Duodenal mucosa (tissue), 2 donors: Measurements from ENCODE around the gene NFIX.
A peak's percentile ranks its signal among the peaks of the same experiment; 100 is the strongest.

Source experiments
- H3K27ac ChIP-seq: one replicate; pipeline ENCODE4 v1.7.0; 2013; ENCODE audit warnings: low read depth, low read length
- H3K27me3 ChIP-seq, 2 donors: one replicate each; pipeline ENCODE4 v1.7.0; 2013; ENCODE audit warnings: low read length in 2 of 2, control low read depth in 1 of 2; ENCODE audit not compliant: insufficient read depth in 2 of 2, control insufficient read depth in 1 of 2
- H3K36me3 ChIP-seq, 2 donors: one replicate each; pipeline ENCODE4 v1.7.0; 2013; ENCODE audit warnings: low read length in 2 of 2, control low read depth in 1 of 2; ENCODE audit not compliant: insufficient read depth in 2 of 2, control insufficient read depth in 1 of 2
- H3K4me1 ChIP-seq, 2 donors: one replicate each; pipeline ENCODE4 v1.7.0; 2013; ENCODE audit warnings: low read length in 2 of 2, control low read depth in 1 of 2; ENCODE audit not compliant: insufficient read depth in 2 of 2, control insufficient read depth in 1 of 2
- H3K4me3 ChIP-seq, 2 donors: one replicate each; pipeline ENCODE4 v1.7.0; 2013; ENCODE audit warnings: low read length in 2 of 2, low read depth in 1 of 2
- H3K9ac ChIP-seq, 2 donors: one replicate each; pipeline ENCODE4 v1.7.0; 2013; ENCODE audit warnings: low read length in 2 of 2, low read depth in 1 of 2
- H3K9me3 ChIP-seq, 2 donors: one replicate each; pipeline ENCODE4 v1.7.0; 2013; ENCODE audit warnings: low read length in 2 of 2, control low read depth in 1 of 2; ENCODE audit not compliant: control insufficient read depth in 1 of 2

The NFIX gene

DNA sequence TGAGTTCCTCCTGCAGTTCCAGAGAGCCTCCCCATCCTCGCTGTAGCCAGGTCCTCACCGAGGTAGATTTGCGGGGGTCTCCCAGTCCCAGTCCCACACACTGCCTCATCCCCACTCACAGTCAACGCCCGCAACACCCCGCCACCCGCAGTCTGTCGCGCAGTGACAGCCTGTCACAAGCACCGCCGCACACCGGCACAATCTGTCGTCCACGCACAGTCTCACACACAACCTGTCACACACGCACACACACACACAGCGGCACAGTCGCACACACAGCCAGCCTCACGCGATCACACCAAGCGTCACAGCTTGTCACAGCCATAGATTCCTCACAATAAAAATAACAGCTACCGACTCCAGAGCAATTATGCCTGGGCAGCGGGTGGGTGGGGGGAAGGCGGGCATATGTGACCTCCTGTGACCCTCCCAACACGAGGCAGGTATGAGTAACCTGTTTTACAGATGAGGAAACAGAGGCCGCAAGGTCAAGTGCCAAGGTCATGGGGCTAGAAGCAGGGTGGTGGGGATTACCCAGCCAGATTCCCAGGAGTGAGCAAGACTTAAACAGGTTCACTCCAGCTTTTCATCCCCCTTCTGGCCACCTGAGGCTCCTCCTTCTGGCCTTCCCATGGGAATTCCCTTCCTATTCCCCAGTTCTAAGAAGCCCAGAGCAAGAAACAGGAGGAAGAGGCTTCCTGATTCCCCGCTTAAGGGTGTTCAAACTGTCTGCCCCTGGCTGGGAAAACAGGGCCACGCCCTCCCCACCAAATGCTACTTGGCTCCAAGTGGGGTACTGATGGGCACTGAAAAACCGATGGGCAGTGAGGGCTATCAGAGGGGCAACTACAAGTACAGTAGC, 13.9 kb downstream of the NFIX start:
- Histone ChIP-seq H3K4me1 (peaks cover 34 to 40% of the 10 kb centered on the region in 2 donors), H3K4me3 (no peak overlapping the region), H3K9ac (no peak overlapping the region), H3K27me3 (peaks cover 0 to 10% of the 10 kb centered on the region in 2 donors), H3K9me3 (no peaks in the 10 kb centered on the region), H3K27ac (no peak overlapping the region), H3K36me3 (no peaks in the 10 kb centered on the region)

DNA sequence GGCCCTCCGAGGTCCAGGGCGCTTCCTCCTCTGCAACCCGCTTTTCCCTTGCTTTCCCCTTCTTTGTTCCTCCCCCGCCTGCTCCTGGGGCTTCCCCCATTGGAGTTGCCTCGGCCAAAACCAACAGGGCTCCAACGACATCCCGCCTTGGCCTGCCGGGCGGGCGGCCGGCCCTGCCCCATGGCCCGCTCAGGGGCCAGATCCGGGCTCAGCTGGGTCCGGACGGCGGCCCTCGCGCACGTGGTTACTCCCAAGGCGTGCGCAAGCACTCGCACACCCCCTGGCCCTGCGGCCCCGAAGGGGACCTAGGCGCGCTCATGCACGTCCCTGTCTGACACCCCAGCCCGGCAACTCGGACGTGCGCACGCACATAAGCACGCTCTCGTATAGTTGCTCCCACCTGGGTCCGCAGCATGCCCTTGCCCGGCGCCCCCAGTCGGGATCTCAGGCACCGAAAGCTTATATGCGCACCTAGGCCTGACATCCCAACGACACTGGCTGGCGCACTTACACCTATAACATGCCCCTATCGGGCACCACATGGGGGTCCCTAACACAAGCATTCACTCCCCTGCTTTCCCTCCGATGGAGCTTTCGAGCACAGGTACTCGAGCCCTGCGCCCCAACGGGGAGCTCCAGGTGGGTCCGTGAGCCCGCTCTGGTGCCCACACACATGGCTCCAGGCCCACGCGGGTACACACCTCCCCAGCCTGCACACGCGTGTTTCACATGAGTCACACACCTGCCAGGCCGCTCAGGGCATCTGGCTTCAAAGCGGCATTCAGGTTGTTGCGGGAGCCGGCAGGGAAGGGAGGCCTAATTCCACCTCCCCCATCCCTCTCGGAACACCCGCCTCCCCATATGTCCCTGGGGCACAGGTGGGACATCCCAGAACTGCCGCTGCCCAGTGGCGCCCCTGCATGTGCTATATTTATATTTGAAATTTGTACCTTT, 15.0 kb downstream of the NFIX start:
- Histone ChIP-seq H3K4me1 (peaks cover 27 to 41% of the 10 kb centered on the region in 2 donors), H3K27me3 (peaks cover 0 to 14% of the 10 kb centered on the region in 2 donors), H3K27ac (no peak overlapping the region)

DNA sequence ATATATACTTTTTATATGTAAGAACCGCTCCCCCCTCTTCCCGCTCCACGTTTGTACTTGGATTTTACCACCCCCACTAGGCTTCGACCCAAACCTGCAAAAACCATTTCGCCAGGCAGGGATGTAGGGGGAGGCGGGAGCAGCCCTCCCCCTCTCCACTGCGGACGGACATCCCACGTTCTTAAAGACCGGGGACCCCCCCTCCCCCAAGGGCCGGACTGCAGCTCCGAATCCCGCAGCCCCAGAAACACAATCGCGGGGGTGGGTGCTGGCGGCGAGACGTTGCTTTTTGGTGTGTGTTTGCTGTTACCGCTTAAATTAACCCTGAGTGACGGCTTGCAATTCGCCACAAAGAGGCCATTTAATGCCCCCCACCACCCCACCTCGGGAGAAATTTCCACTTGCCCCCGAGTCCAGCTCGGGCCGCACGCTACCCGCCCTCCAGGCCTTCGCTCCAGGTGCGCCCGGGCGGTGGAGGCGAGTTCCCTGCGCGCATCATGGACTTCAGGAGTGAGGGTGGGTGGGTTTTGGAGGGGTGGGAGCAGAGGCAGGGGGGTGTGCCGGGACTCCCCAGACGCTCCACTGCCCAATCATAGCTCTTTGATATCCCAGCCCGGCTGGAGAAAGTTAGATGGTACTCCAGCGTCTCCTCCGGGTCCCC, 15.8 kb downstream of the NFIX start:
- Histone ChIP-seq H3K4me3 (no peak overlapping the region), H3K9ac (no peak overlapping the region), H3K4me1 (peaks cover 20 to 40% of the 10 kb centered on the region in 2 donors), H3K27ac (no peak overlapping the region), H3K27me3 (peaks cover 0 to 14% of the 10 kb centered on the region in 2 donors), H3K36me3 (no peaks in the 10 kb centered on the region), H3K9me3 (no peaks in the 10 kb centered on the region)

More for the DNA sequence above, 15.0 kb downstream of the NFIX start:
- H3K36me3 ChIP-seq, result no peaks in the 10 kb centered on the region
- H3K4me3 ChIP-seq, result no peak overlapping the region
- H3K9me3 ChIP-seq, result no peaks in the 10 kb centered on the region
- H3K9ac ChIP-seq, result no peak overlapping the region

DNA sequence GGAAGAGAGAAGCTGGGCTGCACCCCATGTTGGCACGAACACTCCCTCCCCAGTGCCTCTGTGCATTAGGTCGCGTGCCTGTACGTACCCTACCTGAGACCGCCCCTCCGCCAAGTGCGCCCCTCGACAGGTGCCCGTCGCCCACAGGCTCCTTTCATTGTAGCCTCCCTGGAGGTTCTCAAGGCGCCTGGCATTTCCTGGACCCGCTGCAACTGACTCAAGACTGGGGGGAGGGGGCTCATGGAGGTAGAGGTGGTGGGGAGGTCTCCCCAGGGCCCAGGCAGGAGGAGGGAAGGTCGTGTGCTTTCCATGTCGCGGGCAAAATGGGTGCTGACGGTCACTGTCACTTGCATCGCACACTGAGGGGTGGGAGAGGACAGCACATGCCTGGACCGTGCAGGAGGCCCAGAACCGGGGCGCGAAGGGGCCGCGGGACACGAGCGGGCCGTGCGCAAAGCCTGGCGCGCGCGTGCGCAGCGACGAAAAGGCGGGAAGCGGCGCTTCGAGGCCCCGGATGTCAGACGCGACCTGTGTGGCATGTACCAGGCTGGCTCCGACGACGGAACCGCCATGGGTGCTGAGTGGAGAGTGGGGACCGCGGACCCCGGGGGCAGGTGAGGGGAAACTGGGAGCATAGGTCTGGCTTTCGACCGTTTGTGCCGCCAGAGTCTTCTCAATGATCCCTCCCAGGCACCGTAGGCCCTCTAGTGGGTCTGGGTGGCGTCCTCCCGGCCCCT, 16.5 kb downstream of the NFIX start:
- peaks cover 0 to 14% of the 10 kb centered on the region in 2 donors for H3K27me3 ChIP-seq
- H3K9me3 ChIP-seq, result no peaks in the 10 kb centered on the region
- H3K27ac ChIP-seq, result no peak overlapping the region
- peaks cover 20 to 39% of the 10 kb centered on the region in 2 donors for H3K4me1 ChIP-seq
- H3K9ac ChIP-seq, result no peak overlapping the region
- no peaks in the 10 kb centered on the region for H3K36me3 ChIP-seq
- no peak overlapping the region for H3K4me3 ChIP-seq

DNA sequence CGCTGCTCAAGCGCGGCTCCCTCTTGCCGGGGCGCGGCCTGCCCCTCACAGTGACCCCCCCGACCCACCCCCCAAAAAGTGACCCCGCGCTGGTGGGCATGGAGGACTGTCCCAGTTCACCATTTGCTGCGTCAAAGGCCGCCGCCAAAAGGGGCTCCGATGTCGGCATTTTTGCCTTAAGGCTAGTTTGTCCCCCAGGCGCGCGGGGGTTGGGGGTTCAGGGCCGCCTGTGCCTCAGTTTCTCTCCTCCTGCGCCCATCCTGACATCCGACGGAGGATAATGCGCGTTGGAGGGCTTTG, 17.1 kb downstream of the NFIX start:
- Histone ChIP-seq H3K9ac (peak overlapping the region in 1 of 2 donors; percentile 59), H3K27me3 (peaks cover 0 to 14% of the 10 kb centered on the region in 2 donors), H3K27ac (peak overlapping the region; percentile 30), H3K4me3 (peak overlapping the region; percentile 69 to 76), H3K9me3 (no peaks in the 10 kb centered on the region), H3K4me1 (peaks cover 18 to 37% of the 10 kb centered on the region in 2 donors), H3K36me3 (no peaks in the 10 kb centered on the region)

DNA sequence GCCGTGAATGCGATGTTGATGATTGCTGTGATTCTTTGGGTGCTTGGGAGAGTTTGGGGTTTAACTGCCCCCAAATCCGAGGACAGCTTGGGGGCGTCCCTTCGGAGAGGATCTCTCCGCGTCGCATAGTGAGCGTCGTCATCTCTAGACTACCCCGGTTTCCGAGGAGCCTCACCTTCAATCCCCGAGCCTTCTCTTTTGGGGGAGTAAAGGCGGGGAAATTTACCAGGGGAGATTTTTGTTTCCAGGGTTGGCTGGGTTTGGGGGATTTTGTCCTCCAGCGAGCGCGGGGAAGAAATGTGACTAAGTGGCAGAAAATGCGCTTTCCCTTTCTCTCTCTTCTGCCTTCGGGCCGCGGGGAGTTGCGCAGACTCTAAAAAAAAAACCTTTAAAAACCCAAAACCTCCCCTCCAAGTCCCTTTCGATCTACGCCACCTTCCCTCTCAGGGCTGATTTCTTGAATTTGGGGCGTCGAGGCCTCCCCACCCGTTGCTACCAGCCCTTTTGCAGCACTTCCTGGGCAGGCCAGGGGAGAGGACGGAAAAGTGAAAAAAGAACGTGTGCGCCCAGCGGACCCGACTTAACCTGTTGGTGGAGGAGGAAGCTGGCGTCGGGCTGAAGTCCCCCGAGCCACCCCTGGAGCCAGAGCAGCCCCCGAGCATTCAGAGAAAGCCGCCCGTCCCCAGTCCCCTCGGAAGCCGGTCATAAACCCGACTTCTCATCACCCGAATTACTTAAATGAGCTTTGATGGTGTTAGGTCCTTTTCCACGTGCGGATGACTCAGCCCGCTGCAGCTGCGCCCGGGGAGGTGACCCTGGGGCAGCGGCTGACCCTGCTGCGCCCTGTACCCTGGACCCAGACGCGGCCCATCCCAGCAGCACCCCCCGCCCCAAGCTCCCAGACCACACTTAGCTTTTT, 17.7 kb downstream of the NFIX start:
- Histone ChIP-seq H3K9ac (peak overlapping the region; percentile 57 to 59), H3K9me3 (no peaks in the 10 kb centered on the region), H3K36me3 (no peaks in the 10 kb centered on the region), H3K27ac (peak overlapping the region; percentile 30), H3K4me3 (peak overlapping the region; percentile 69 to 76), H3K4me1 (peaks cover 22 to 38% of the 10 kb centered on the region in 2 donors), H3K27me3 (peaks cover 0 to 14% of the 10 kb centered on the region in 2 donors)

DNA sequence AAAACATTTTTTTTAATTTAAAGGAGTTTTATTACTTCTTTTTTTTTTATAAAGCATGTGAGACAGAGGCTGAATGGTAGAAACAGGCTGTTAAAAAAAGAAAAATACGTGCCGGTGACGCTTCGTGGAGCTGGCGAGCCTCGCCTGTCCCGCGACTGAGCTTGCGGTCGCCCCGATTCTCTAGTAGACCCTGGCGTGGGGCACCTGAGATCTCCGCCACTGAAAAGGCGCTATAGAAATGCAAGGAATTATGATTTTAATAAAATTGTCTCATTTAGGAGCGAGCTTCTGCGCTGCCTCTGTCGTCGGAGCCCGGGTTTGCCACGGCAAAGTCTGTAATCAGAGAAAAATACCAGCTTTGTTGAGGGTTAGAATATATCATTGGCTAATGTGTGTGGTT, 18.4 kb downstream of the NFIX start:
- Histone ChIP-seq H3K27ac (no peak overlapping the region), H3K4me1 (peaks cover 26 to 39% of the 10 kb centered on the region in 2 donors), H3K36me3 (no peaks in the 10 kb centered on the region), H3K4me3 (peak overlapping the region; percentile 69 to 76), H3K9ac (peak overlapping the region; percentile 43 to 56), H3K9me3 (no peaks in the 10 kb centered on the region), H3K27me3 (peaks cover 0 to 14% of the 10 kb centered on the region in 2 donors)

DNA sequence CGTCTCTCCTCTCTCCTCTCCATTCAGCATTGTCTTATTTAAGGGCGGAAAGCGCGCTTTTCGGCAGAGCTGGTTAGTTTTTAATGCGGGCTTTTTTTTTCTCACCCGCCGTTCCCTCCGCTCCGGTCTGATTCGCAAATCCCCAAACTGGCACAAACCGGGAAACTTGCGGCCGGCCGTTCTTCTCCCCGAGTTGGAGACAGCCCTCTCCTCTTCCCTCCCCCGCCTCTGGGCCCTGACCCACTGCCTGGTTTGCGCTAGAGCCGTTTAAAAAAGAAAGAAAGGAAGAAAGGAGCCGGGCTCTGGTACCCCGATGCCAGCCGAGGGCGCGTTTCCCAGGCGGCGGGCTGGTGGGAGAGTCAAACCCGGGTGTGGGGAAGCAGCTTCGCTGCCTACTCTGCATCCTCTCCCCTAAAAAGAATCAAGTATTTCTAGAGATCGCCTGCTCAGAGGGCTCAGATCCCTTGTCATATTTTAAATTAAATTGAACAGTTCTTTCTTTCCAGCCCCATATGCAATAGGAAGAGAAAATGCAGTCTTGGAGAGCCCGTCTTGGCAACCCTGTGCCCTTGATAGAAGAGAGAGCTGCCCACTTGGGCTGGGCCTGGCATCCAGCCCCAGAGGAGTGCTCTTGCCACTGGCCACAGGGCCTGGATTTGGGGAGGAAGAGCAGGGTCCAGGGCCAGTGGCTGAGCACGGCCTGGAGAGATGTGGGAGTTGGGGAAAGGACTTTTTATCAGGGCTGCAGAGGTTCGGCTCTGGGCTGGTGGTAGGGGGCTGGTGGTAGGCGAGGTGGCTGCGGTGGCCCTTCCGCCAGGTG, 19.0 kb downstream of the NFIX start:
- peak overlapping the region; percentile 69 to 76 for H3K4me3 ChIP-seq
- H3K9ac ChIP-seq, result peak overlapping the region; percentile 43 to 56
- no peaks in the 10 kb centered on the region for H3K36me3 ChIP-seq
- H3K4me1 ChIP-seq, result peaks cover 26 to 40% of the 10 kb centered on the region in 2 donors
- no peaks in the 10 kb centered on the region for H3K9me3 ChIP-seq
- no peak overlapping the region for H3K27ac ChIP-seq
- H3K27me3 ChIP-seq, result peaks cover 0 to 14% of the 10 kb centered on the region in 2 donors
